ENCODE data around the gene OSBP2. TPM values are rescaled to one million over a fixed set of nuclear protein-coding genes. Genes with fewer than 3 reads are reported as not detected.

OSBP2 gene
- polyA plus RNA-seq, 2 of the 4 experiments (the other 2 are of a cell fraction): 2.7 to 6.0 TPM

- ATAC-seq: no peak
- TF ChIP-seq HOXA7 (CRISPR knock-in tag; IDR thresholded peaks at IDR 0.05) (no peak), CTCF (IDR thresholded peaks at IDR 0.05) (no peak), RCOR1 (IDR thresholded peaks at IDR 0.05; ENCODE audit: low read depth, low read length) (no peak), POLR2AphosphoS2 (conservative IDR thresholded peaks at IDR 0.05; ENCODE audit: low read length) (no peak), KDM1A (IDR thresholded peaks at IDR 0.05; ENCODE audit: low read depth) (no peak), BHLHE40 (IDR thresholded peaks at IDR 0.05; ENCODE audit: low read depth, low read length) (no peak), CBX8 (IDR thresholded peaks at IDR 0.05) (no peak), PHF8 (IDR thresholded peaks at IDR 0.05; ENCODE audit: borderline replicate concordance, low read depth) (no peak), MAZ (IDR thresholded peaks at IDR 0.05; ENCODE audit: borderline replicate concordance, low read depth, low read length) (no peak), HDAC2 (IDR thresholded peaks at IDR 0.05) (no peak)
- ChIA-PET POLR2A (no interaction called here), CTCF (interaction anchor here (0.8 kb wide), 1 partner anchor 52 kb away, joined by 3 read pairs; no protein-coding TSS in a partner anchor)
- Histone ChIP-seq H3K4me2 (no peak overlapping the region), H3K4me3 (no peak overlapping the region), H3K4me1 (peaks cover 7% of the 10 kb centered on the region; the same call in 2 of the 3 replicates), H3K27ac (no peak overlapping the region), H3K9me3 (no peaks in the 10 kb centered on the region)
- DNase-seq (ENCODE audit: low read depth in 1 of 2, low spot score in 1 of 2): no peak
- FAIRE-seq: no peak
- WGBS (ENCODE audit: missing lambda C conversion rate): 100% methylated on average over 1 of the region's 1 CpG
These were observed 8.2 kb downstream of the OSBP2 start for GRCh38 chr22:30702856-30703255.

- POLR2A ChIA-PET: no interaction called here
- H3K9me3 ChIP-seq: no peaks in the 10 kb centered on the region
- ATAC-seq: no peak
- CTCF ChIA-PET: no interaction called here
- H3K4me3 ChIP-seq: no peak overlapping the region
- 93% methylated on average over 5 of the region's 5 CpGs for WGBS (ENCODE audit: missing lambda C conversion rate)
- H3K4me1 ChIP-seq: peaks cover 7% of the 10 kb centered on the region; the same call in 2 of the 3 replicates
- no peak for TF ChIP-seq JUNB (IDR thresholded peaks at IDR 0.05)
- no peak for TF ChIP-seq USF2 (IDR thresholded peaks at IDR 0.05)
- no peak for TF ChIP-seq FOXS1 (CRISPR knock-in tag; IDR thresholded peaks at IDR 0.05)
- TF ChIP-seq MAX (IDR thresholded peaks at IDR 0.05): no peak
- TF ChIP-seq SREBF2 (IDR thresholded peaks at IDR 0.05): no peak
- no peak for TF ChIP-seq CHD2 (IDR thresholded peaks at IDR 0.05; ENCODE audit: low read length, partially characterized antibody)
- TF ChIP-seq CBX2 (IDR thresholded peaks at IDR 0.05; ENCODE audit: borderline replicate concordance, low read depth): no peak
- no peak for TF ChIP-seq POLR2A (IDR thresholded peaks at IDR 0.05; ENCODE audit: low read length)
- no peak for TF ChIP-seq MYC (IDR thresholded peaks at IDR 0.05; ENCODE audit: borderline replicate concordance, low read length)
- no peak for TF ChIP-seq PBX3 (IDR thresholded peaks at IDR 0.05)
- TF ChIP-seq CTCF (IDR thresholded peaks at IDR 0.05): no peak
- TF ChIP-seq REST (IDR thresholded peaks at IDR 0.05): no peak
- TF ChIP-seq BCL3 (IDR thresholded peaks at IDR 0.05): no peak
- TF ChIP-seq ZC3H11A (IDR thresholded peaks at IDR 0.05): no peak
- no peak for TF ChIP-seq ZSCAN20 (CRISPR knock-in tag; IDR thresholded peaks at IDR 0.05)
- no peak for FAIRE-seq
- no peak for DNase-seq (ENCODE audit: low read depth in 1 of 2, low spot score in 1 of 2)
- no peak overlapping the region for H3K4me2 ChIP-seq
- no peak overlapping the region for H3K27ac ChIP-seq
These were observed 10.3 kb downstream of the OSBP2 start for GRCh38 chr22:30704978-30705377.

Measured in A549 (cell line).